ENCODE results near the gene GEMIN4.
A peak's percentile ranks its signal among the peaks of the same experiment; 100 is the strongest.

GEMIN4 gene

DNA sequence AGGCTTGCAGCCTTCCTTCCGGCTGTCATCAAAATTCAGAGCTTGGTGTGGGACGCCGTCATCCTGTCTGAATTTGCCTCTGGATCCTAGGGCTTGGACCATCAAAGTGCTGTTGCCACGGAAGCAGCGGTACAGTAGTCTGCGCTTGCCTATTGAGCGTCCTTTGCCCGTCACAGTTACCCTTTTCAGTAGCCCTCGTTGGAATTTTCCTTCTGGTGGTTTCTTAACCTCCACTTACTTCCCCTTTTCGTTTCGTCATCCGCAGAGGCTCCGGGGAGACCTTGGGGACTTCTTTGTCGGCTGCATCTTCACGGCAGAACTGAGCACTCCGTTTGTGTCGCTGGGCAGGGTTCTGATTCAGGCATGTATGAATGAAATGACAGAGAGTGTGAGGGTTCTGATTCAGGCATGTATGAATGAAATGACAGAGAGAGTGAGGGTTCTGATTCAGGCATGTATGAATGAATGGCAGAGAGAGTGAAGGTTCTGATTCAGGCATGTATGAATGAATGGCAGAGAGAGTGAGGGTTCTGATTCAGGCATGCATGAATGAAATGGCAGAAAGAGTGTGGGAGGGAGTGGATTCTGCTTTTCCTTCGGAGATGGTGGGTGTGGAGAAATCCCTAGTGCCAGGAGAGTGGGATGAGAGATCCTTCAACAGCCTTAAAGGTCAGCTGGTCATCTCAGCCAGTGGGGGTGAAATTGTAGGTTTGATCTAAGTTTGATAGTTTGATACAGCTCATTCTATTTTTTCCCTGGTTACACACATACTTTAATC lies 11.6 kb downstream of the GEMIN4 start:
- in situ Hi-C loops (cut with HindIII; ENCODE audit: low sequenced_read_pairs), result no loop called here
- no peak for DNase-seq (ENCODE audit: low read depth)

GRCh38 chr17:737561-738113 lies 14.4 kb downstream of the GEMIN4 start:
- no peak for DNase-seq (ENCODE audit: low read depth)
- in situ Hi-C loops (cut with HindIII; ENCODE audit: low sequenced_read_pairs), result no loop called here
- TF ChIP-seq CTCF (IDR thresholded peaks at IDR 0.05; ENCODE audit: low read depth, low read length, missing control alignments), result no peak
- H3K4me3 ChIP-seq (ENCODE audit: low read depth, low read length), result no peak overlapping the region

More for the DNA sequence above, 11.6 kb downstream of the GEMIN4 start:
- TF ChIP-seq CTCF (IDR thresholded peaks at IDR 0.05; ENCODE audit: low read depth, low read length, missing control alignments), result no peak
- H3K4me3 ChIP-seq (ENCODE audit: low read depth, low read length), result no peak overlapping the region

- in situ Hi-C loops (cut with HindIII; ENCODE audit: low sequenced_read_pairs), result no loop called here
- no peak for TF ChIP-seq CTCF (IDR thresholded peaks at IDR 0.05; ENCODE audit: low read depth, low read length, missing control alignments)
- no peak for DNase-seq (ENCODE audit: low read depth)
- H3K4me3 ChIP-seq (ENCODE audit: low read depth, low read length), result peak overlapping the region; percentile 51
Observed at GRCh38 chr17:733743-734142, 18.3 kb downstream of the GEMIN4 start.

- no peak for DNase-seq (ENCODE audit: low read depth)
- in situ Hi-C loops (cut with HindIII; ENCODE audit: low sequenced_read_pairs), result no loop called here
- H3K4me3 ChIP-seq (ENCODE audit: low read depth, low read length), result peak overlapping the region; percentile 51
- no peak for TF ChIP-seq CTCF (IDR thresholded peaks at IDR 0.05; ENCODE audit: low read depth, low read length, missing control alignments)
Observed at GRCh38 chr17:732902-733720, 19.0 kb downstream of the GEMIN4 start.

DNA sequence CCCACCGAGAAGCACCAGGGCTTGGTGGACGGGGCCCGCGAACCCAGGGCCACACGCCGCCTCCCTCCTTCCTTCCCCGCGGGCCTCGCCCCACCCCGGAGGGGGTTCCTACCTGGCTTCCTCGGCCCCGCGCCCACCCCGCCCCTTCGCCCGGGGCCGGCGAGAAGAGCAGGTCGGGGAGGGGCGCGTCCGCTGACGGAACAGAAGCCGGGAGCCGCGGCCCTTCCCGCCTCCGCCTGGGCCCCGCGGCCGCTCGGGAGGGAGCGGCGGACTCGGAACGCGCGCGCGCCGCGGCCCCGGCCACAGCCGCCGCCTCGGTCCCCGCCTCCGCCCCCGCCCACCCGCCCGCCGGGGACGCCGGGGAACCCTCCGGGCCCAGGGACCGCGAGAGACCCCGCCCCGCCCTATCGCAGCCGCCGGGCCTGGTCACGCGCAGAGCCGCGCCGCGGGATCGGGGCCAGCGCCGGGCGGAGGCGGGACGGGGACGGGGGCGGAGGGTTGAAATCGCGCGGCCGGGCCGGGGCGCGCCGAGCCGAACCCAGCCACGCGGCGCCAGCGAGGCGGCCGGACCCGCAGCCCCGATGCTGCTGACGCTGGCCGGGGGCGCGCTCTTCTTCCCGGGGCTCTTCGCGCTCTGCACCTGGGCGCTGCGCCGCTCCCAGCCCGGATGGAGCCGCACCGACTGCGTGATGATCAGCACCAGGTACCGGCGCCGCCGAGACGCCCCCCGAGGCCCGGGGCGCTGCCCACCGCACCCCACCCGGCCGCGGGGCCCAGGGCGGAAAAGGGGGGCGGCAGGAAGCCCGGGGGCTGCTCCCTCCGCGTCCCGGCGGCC lies 19.8 kb downstream of the GEMIN4 start, which contains the start of gene TLCD3A:
Gene TLCD3A (plus strand): TSS at position 530 of the 835 bp plus-strand sequence. CDS start 52 bp downstream, at position 582.
- H3K4me3 ChIP-seq (ENCODE audit: low read depth, low read length), result peak within 1 kb of the TSS; percentile 51
- no peak for DNase-seq (ENCODE audit: low read depth)
- no peak for TF ChIP-seq CTCF (IDR thresholded peaks at IDR 0.05; ENCODE audit: low read depth, low read length, missing control alignments)
- in situ Hi-C loops (cut with HindIII; ENCODE audit: low sequenced_read_pairs), result no loop called here

DNA sequence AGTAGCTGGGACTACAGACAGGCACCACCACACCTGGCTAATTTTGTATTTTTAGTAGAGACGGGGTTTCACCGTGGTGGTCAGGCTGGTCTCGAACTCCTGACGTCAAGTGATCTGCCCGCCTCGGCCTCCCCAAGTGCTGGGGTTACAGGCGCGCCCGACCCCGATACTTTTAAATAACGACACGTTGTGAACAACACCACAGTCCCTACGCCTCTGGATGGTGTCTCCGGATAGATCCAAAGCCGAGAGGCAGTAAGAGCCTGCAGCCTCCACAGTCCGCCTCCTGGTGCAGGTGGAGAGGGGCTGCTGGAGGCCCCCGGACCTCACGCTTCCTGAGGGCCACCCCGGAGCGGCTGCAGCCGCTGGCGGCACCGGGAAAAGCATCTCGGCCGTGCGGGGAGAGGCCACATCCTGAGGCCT lies 20.4 kb downstream of the GEMIN4 start:
- in situ Hi-C loops (cut with HindIII; ENCODE audit: low sequenced_read_pairs), result no loop called here
- no peak for TF ChIP-seq CTCF (IDR thresholded peaks at IDR 0.05; ENCODE audit: low read depth, low read length, missing control alignments)
- peak overlapping the region; percentile 51 for H3K4me3 ChIP-seq (ENCODE audit: low read depth, low read length)
- DNase-seq (ENCODE audit: low read depth), result no peak
